22Rv1 (cell line): ENCODE results near the gene ENDOD1.

Source experiments
- ZFX ChIP-seq: fragments of 450-650 bp; IDR thresholded peaks from 2 replicates; pipeline ENCODE4 v1.6.1; 2017; ENCODE audit warnings: antibody characterized with exemption, borderline replicate concordance
- TF ChIP-seq, protein P1 (sequence below): fragments of 450-650 bp; IDR thresholded peaks from 2 replicates; pipeline ENCODE4 v1.5.1; 2017; ENCODE audit warnings: mild to moderate bottlenecking

DNA sequence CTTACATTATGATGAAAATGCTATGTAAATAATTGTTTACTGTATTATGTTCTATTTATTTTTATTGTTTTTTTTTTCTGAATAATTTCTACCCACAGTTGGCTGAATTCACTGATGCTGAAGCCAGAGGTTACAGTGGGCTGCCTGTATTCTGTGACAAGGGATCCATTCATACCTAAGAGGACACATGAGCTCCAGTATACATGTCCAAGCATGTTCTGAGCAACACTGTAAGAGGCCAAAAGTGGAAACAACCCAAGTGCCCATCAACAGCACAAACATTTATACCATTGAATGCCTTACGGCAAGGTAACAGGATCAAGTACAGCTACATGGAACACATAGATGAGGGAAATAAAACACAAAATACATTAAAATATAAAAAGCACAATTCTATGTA, 24.3 kb upstream of the ENDOD1 start:
- TF ChIP-seq, protein P1, sequence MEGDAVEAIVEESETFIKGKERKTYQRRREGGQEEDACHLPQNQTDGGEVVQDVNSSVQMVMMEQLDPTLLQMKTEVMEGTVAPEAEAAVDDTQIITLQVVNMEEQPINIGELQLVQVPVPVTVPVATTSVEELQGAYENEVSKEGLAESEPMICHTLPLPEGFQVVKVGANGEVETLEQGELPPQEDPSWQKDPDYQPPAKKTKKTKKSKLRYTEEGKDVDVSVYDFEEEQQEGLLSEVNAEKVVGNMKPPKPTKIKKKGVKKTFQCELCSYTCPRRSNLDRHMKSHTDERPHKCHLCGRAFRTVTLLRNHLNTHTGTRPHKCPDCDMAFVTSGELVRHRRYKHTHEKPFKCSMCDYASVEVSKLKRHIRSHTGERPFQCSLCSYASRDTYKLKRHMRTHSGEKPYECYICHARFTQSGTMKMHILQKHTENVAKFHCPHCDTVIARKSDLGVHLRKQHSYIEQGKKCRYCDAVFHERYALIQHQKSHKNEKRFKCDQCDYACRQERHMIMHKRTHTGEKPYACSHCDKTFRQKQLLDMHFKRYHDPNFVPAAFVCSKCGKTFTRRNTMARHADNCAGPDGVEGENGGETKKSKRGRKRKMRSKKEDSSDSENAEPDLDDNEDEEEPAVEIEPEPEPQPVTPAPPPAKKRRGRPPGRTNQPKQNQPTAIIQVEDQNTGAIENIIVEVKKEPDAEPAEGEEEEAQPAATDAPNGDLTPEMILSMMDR = no peak
- no peak for TF ChIP-seq ZFX
